HepG2 (cell line): ENCODE results near the gene ZFP62. TPM values are rescaled to one million over a fixed set of nuclear protein-coding genes. Genes with fewer than 3 reads are reported as not detected.

Source experiments
- POLR2AphosphoS5 ChIP-seq: IDR thresholded peaks from 2 replicates; pipeline ENCODE4 v1.6.1; 2012; ENCODE audit warnings: low read depth, low read length
- RBAK ChIP-seq: sonication (generic); formaldehyde crosslinking; IDR thresholded peaks from 2 replicates; pipeline ENCODE4 v1.5.1; 2020; ENCODE audit warnings: mild to moderate bottlenecking, missing genetic modification reagents
- RXRA ChIP-seq: sonication (generic); formaldehyde crosslinking; IDR thresholded peaks from 2 replicates; pipeline ENCODE4 v1.5.1; 2020; ENCODE audit warnings: missing genetic modification reagents
- SIN3B ChIP-seq: fragments of 150-350 bp; IDR thresholded peaks from 2 replicates; pipeline ENCODE4 v1.6.1; 2014; ENCODE audit warnings: low read length
- TBP ChIP-seq: sonication (generic); formaldehyde crosslinking; IDR thresholded peaks from 2 replicates; pipeline ENCODE4 v1.5.0; 2020; ENCODE audit warnings: missing genetic modification reagents
- TBX2 ChIP-seq: sonication (generic); formaldehyde crosslinking; IDR thresholded peaks from 2 replicates; pipeline ENCODE4 v1.5.0; 2020; ENCODE audit warnings: missing genetic modification reagents, mild to moderate bottlenecking, borderline replicate concordance
- ZC3H13 ChIP-seq: sonication (generic); formaldehyde crosslinking; IDR thresholded peaks from 2 replicates; pipeline ENCODE4 v1.8.1; 2023; ENCODE audit warnings: mild to moderate bottlenecking, missing genetic modification reagents, moderate library complexity
- ZNF432 ChIP-seq: sonication (generic); formaldehyde crosslinking; IDR thresholded peaks from 2 replicates; pipeline ENCODE4 v1.5.0; 2020; ENCODE audit warnings: missing genetic modification reagents, mild to moderate bottlenecking, borderline replicate concordance
- ZNF441 ChIP-seq: sonication (generic); formaldehyde crosslinking; IDR thresholded peaks from 2 replicates; pipeline ENCODE4 v1.7.0; 2021; ENCODE audit warnings: missing genetic modification reagents, borderline replicate concordance
- ZNF468 ChIP-seq: sonication (generic); formaldehyde crosslinking; IDR thresholded peaks from 2 replicates; pipeline ENCODE4 v1.8.0; 2022; ENCODE audit warnings: mild to moderate bottlenecking, moderate library complexity, missing genetic modification reagents
- ZNF552 ChIP-seq: sonication (generic); formaldehyde crosslinking; IDR thresholded peaks from 2 replicates; pipeline ENCODE4 v1.9.0; 2022; ENCODE audit warnings: missing genetic modification reagents, mild to moderate bottlenecking, borderline replicate concordance
- ZNF567 ChIP-seq: sonication (generic); formaldehyde crosslinking; IDR thresholded peaks from 2 replicates; pipeline ENCODE4 v1.8.1; 2023; ENCODE audit warnings: mild to moderate bottlenecking, missing genetic modification reagents, borderline replicate concordance
- ZNF775 ChIP-seq: sonication (generic); formaldehyde crosslinking; IDR thresholded peaks from 2 replicates; pipeline ENCODE4 v1.4.0; 2020; ENCODE audit warnings: missing genetic modification reagents, mild to moderate bottlenecking, moderate library complexity, borderline replicate concordance
- polyA plus RNA-seq, 8 experiments: library from polyadenylated mRNA; depleted of rRNA in 3 of 8; stranded (reverse) in 7 of 8; unstranded in 1 of 8; fragments of >200 nt; fragmentation: Illumina TruSeq in 4 of 8; extraction: Trizol in 4 of 8; gene quantifications; 2 replicates each; pipeline versions ENCODE4 v1.2.1 to v1.2.3, GENCODE V29; 2011 to 2016; ENCODE audit warnings: low read depth in 4 of 8, missing spikeins in 1 of 8, mixed read lengths in 1 of 8; ENCODE audit not compliant: insufficient read depth in 1 of 8
- total RNA-seq, 5 experiments: library from RNA; depleted of rRNA; stranded (reverse); fragments of >200 nt; fragmentation: Illumina TruSeq; extraction: Trizol; gene quantifications; 2 replicates each; pipeline ENCODE4 v1.2.3, GENCODE V29; 2016; ENCODE audit warnings: low read depth in 1 of 5
- TF ChIP-seq, protein P1 (sequence below): sonication (generic); formaldehyde crosslinking; IDR thresholded peaks from 2 replicates; pipeline ENCODE4 v1.4.0; 2020; ENCODE audit warnings: mild to moderate bottlenecking, low read depth, missing genetic modification reagents
- TF ChIP-seq, protein P2 (sequence below): sonication (generic); formaldehyde crosslinking; IDR thresholded peaks from 2 replicates; pipeline ENCODE4 v1.4.0; 2020; ENCODE audit warnings: mild to moderate bottlenecking, missing genetic modification reagents
- TF ChIP-seq, protein P3 (sequence below): sonication (generic); formaldehyde crosslinking; IDR thresholded peaks from 2 replicates; pipeline ENCODE4 v1.4.0; 2020; ENCODE audit warnings: missing genetic modification reagents, borderline replicate concordance
- TF ChIP-seq, protein P4 (sequence below): sonication (generic); formaldehyde crosslinking; IDR thresholded peaks from 2 replicates; pipeline ENCODE4 v1.4.0; 2020; ENCODE audit warnings: missing genetic modification reagents
- TF ChIP-seq, protein P5 (sequence below): sonication (generic); formaldehyde crosslinking; IDR thresholded peaks from 2 replicates; pipeline ENCODE4 v1.5.0; 2020; ENCODE audit warnings: mild to moderate bottlenecking, missing genetic modification reagents
- TF ChIP-seq, protein P6 (sequence below): conservative IDR thresholded peaks from 2 replicates; pipeline ENCODE4 v1.6.1; 2018; ENCODE audit warnings: missing genetic modification reagents

Gene ZFP62
- total and polyA plus RNA-seq, 2 of the 13 experiments (the other 11 are each of a cell fraction or from before 2014, with no cell fraction given) = 8.2 to 19.4 TPM

DNA sequence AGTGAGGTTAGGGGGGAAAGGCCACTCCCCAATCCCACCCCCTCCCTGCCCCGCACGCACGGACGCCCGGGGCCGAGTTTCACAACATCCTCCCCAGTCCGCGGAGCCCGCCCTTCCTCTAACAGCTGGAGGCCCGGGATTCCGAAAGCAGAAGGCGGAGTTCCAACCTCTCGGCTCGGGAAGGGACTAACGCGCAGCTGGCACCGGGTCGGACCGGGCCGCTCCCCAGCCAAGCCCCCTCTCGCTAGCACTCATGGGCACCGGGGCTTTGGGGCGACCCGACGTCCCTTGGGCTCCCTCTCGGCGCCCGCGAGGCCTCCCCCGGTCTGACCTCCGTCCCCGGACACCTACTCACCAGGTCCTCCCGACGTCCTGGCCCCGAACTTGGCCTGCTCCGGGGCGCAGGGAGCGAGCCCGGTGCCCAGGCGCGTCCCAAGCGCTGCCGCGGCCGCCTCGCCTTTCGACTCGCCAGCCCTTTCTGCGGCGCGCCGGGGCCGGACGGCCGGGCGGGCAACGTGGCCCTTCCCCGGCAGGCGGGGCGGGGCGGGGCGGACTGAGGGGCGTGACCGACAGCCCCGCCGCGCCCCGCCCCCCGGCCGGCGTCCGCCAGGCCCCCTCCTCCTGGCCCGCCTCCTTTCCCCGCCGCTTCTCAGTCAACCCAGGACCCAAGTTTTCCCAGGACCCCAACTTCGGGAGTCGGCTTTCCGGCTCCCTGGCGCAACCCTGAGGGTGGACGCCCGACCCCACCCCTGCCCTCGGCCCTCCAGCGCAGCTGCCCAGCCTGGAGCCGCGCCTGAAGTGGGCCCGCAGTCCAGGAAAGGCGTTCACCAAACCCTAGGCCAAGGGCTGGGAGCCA is 58.5 kb downstream of the ZFP62 start, which contains the start of gene MGAT1 (continued):
- TF ChIP-seq, protein P1, sequence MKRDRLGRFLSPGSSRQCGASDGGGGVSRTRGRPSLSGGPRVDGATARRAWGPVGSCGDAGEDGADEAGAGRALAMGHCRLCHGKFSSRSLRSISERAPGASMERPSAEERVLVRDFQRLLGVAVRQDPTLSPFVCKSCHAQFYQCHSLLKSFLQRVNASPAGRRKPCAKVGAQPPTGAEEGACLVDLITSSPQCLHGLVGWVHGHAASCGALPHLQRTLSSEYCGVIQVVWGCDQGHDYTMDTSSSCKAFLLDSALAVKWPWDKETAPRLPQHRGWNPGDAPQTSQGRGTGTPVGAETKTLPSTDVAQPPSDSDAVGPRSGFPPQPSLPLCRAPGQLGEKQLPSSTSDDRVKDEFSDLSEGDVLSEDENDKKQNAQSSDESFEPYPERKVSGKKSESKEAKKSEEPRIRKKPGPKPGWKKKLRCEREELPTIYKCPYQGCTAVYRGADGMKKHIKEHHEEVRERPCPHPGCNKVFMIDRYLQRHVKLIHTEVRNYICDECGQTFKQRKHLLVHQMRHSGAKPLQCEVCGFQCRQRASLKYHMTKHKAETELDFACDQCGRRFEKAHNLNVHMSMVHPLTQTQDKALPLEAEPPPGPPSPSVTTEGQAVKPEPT (CRISPR knock-in tag) = no peak
- peak; percentile 55 for TF ChIP-seq POLR2AphosphoS5
- TF ChIP-seq ZNF432 (CRISPR knock-in tag) = no peak
- TF ChIP-seq, protein P2, sequence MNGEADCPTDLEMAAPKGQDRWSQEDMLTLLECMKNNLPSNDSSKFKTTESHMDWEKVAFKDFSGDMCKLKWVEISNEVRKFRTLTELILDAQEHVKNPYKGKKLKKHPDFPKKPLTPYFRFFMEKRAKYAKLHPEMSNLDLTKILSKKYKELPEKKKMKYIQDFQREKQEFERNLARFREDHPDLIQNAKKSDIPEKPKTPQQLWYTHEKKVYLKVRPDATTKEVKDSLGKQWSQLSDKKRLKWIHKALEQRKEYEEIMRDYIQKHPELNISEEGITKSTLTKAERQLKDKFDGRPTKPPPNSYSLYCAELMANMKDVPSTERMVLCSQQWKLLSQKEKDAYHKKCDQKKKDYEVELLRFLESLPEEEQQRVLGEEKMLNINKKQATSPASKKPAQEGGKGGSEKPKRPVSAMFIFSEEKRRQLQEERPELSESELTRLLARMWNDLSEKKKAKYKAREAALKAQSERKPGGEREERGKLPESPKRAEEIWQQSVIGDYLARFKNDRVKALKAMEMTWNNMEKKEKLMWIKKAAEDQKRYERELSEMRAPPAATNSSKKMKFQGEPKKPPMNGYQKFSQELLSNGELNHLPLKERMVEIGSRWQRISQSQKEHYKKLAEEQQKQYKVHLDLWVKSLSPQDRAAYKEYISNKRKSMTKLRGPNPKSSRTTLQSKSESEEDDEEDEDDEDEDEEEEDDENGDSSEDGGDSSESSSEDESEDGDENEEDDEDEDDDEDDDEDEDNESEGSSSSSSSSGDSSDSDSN = peak; percentile 39; the same call in 1 of the 2 replicates
- TF ChIP-seq, protein P3, sequence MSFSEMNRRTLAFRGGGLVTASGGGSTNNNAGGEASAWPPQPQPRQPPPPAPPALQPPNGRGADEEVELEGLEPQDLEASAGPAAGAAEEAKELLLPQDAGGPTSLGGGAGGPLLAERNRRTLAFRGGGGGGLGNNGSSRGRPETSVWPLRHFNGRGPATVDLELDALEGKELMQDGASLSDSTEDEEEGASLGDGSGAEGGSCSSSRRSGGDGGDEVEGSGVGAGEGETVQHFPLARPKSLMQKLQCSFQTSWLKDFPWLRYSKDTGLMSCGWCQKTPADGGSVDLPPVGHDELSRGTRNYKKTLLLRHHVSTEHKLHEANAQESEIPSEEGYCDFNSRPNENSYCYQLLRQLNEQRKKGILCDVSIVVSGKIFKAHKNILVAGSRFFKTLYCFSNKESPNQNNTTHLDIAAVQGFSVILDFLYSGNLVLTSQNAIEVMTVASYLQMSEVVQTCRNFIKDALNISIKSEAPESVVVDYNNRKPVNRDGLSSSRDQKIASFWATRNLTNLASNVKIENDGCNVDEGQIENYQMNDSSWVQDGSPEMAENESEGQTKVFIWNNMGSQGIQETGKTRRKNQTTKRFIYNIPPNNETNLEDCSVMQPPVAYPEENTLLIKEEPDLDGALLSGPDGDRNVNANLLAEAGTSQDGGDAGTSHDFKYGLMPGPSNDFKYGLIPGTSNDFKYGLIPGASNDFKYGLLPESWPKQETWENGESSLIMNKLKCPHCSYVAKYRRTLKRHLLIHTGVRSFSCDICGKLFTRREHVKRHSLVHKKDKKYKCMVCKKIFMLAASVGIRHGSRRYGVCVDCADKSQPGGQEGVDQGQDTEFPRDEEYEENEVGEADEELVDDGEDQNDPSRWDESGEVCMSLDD (CRISPR knock-in tag) = no peak
- no peak for TF ChIP-seq ZNF775 (CRISPR knock-in tag)
- no peak for TF ChIP-seq RXRA
- no peak for TF ChIP-seq ZNF441 (CRISPR knock-in tag)
- TF ChIP-seq, protein P4, sequence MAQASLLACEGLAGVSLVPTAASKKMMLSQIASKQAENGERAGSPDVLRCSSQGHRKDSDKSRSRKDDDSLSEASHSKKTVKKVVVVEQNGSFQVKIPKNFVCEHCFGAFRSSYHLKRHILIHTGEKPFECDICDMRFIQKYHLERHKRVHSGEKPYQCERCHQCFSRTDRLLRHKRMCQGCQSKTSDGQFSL = no peak
- peak; percentile 50; the same call in 1 of the 2 replicates for TF ChIP-seq ZNF567 (CRISPR knock-in tag)
- no peak for TF ChIP-seq TBP (CRISPR knock-in tag)
- TF ChIP-seq, protein P5, sequence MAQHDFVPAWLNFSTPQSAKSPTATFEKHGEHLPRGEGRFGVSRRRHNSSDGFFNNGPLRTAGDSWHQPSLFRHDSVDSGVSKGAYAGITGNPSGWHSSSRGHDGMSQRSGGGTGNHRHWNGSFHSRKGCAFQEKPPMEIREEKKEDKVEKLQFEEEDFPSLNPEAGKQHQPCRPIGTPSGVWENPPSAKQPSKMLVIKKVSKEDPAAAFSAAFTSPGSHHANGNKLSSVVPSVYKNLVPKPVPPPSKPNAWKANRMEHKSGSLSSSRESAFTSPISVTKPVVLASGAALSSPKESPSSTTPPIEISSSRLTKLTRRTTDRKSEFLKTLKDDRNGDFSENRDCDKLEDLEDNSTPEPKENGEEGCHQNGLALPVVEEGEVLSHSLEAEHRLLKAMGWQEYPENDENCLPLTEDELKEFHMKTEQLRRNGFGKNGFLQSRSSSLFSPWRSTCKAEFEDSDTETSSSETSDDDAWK (CRISPR knock-in tag) = no peak
- TF ChIP-seq TBX2 = peak; percentile 63
- TF ChIP-seq, protein P6, sequence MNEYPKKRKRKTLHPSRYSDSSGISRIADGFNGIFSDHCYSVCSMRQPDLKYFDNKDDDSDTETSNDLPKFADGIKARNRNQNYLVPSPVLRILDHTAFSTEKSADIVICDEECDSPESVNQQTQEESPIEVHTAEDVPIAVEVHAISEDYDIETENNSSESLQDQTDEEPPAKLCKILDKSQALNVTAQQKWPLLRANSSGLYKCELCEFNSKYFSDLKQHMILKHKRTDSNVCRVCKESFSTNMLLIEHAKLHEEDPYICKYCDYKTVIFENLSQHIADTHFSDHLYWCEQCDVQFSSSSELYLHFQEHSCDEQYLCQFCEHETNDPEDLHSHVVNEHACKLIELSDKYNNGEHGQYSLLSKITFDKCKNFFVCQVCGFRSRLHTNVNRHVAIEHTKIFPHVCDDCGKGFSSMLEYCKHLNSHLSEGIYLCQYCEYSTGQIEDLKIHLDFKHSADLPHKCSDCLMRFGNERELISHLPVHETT (CRISPR knock-in tag) = no peak
- no peak for TF ChIP-seq RBAK (CRISPR knock-in tag)
- peak; percentile 77 for TF ChIP-seq ZC3H13
- no peak for TF ChIP-seq SIN3B
- no peak; the same call in 1 of the 2 replicates for TF ChIP-seq ZNF552
- no peak for TF ChIP-seq ZNF468 (CRISPR knock-in tag)
